ENCODE results near the gene HTRA1.

The HTRA1 gene

DNA sequence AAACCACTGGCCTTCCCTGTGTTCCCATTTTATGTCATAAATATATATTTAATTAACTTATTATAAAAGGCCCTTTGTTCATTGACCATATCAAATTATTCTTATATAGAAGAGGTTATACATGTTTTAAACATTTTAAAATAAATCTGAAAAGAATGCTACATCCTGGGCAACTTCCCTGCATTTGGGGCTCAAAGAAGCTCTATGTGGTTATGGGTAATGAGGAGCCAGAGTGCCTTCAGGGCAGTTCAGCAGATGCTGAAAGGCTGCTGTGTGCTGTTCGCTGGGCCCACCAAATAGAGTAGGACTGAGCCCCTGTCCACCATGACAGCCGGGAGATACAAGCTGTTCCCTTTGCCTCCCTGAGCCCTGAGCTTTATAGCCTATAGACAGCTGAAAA is 35.9 kb downstream of the HTRA1 start:
- Histone ChIP-seq H3K4me3 (ENCODE audit: low read length in 2 of 2) (no peak overlapping the region), H3K9ac (ENCODE audit: low read depth, low read length, poor library complexity) (no peak overlapping the region), H3K4ac (ENCODE audit: low read length) (no peak overlapping the region), H4K8ac (ENCODE audit: low read depth, low read length) (no peak overlapping the region), H3K23ac (ENCODE audit: low read depth, low read length, poor library complexity) (no peak overlapping the region), H3K18ac (ENCODE audit: low read length) (no peak overlapping the region), H3K4me2 (ENCODE audit: insufficient read depth, low read length, poor library complexity, severe bottlenecking) (no peak overlapping the region), H3K14ac (ENCODE audit: low read length) (no peak overlapping the region), H2AK5ac (ENCODE audit: low read depth, low read length) (no peak overlapping the region), H2BK120ac (ENCODE audit: low read depth, low read length) (no peak overlapping the region), H3K4me1 (ENCODE audit: control insufficient read depth in 2 of 2, insufficient read depth in 1 of 2, low read depth in 1 of 2, low read length in 2 of 2) (peaks cover 2 to 3% of the 10 kb centered on the region in 2 donors), H3K27me3 (ENCODE audit: control insufficient read depth in 3 of 3, insufficient read depth in 3 of 3, low read depth in 1 of 3, low read length in 3 of 3) (no peaks in the 10 kb centered on the region), H3K36me3 (replicated peaks in 1 of 2; ENCODE audit: control insufficient read depth in 2 of 2, insufficient read depth in 2 of 2, low read length in 2 of 2) (no peaks in the 10 kb centered on the region), H2BK12ac (ENCODE audit: low read length) (no peak overlapping the region), H2BK5ac (ENCODE audit: low read length) (no peak overlapping the region), H3K79me1 (ENCODE audit: low read depth, low read length) (no peaks in the 10 kb centered on the region), H2AFZ (ENCODE audit: low read length) (no peak overlapping the region), H3K27ac (replicated peaks; ENCODE audit: low read length) (no peak overlapping the region), H4K91ac (ENCODE audit: low read depth, low read length, poor library complexity) (no peak overlapping the region), H3K9me3 (replicated peaks in 1 of 2; ENCODE audit: control insufficient read depth in 2 of 2, insufficient read depth in 1 of 2, low read depth in 1 of 2, low read length in 2 of 2) (no peaks in the 10 kb centered on the region), H2BK15ac (ENCODE audit: low read length) (no peak overlapping the region)
- no CpG with 5 or more reads among the region's 2 CpGs for WGBS, 2 donors (ENCODE audit: extremely low coverage in 2 of 2, insufficient read length in 2 of 2, insufficient replicate concordance in 1 of 2)
- DNase-seq (ENCODE audit: low spot score), result no peak

GRCh38 chr10:122498521-122498920 is 37.2 kb downstream of the HTRA1 start:
- no peaks in the 10 kb centered on the region for H3K79me1 ChIP-seq (ENCODE audit: low read depth, low read length)
- H3K27ac ChIP-seq (replicated peaks; ENCODE audit: low read length), result no peak overlapping the region
- no peak overlapping the region for H2BK12ac ChIP-seq (ENCODE audit: low read length)
- H3K18ac ChIP-seq (ENCODE audit: low read length), result no peak overlapping the region
- no peak for DNase-seq (ENCODE audit: low spot score)
- H2AFZ ChIP-seq (ENCODE audit: low read length), result no peak overlapping the region
- no peak overlapping the region for H4K91ac ChIP-seq (ENCODE audit: low read depth, low read length, poor library complexity)
- no peak overlapping the region for H3K4me2 ChIP-seq (ENCODE audit: insufficient read depth, low read length, poor library complexity, severe bottlenecking)
- no peaks in the 10 kb centered on the region for H3K36me3 ChIP-seq (replicated peaks in 1 of 2; ENCODE audit: control insufficient read depth in 2 of 2, insufficient read depth in 2 of 2, low read length in 2 of 2)
- no peak overlapping the region for H2BK120ac ChIP-seq (ENCODE audit: low read depth, low read length)
- WGBS, 2 donors (ENCODE audit: extremely low coverage in 2 of 2, insufficient read length in 2 of 2, insufficient replicate concordance in 1 of 2), result no CpG with 5 or more reads among the region's 5 CpGs
- no peaks in the 10 kb centered on the region for H3K27me3 ChIP-seq (ENCODE audit: control insufficient read depth in 3 of 3, insufficient read depth in 3 of 3, low read depth in 1 of 3, low read length in 3 of 3)
- H4K8ac ChIP-seq (ENCODE audit: low read depth, low read length), result no peak overlapping the region
- no peak overlapping the region for H2AK5ac ChIP-seq (ENCODE audit: low read depth, low read length)
- peaks cover 0 to 2% of the 10 kb centered on the region in 2 donors for H3K4me1 ChIP-seq (ENCODE audit: control insufficient read depth in 2 of 2, insufficient read depth in 1 of 2, low read depth in 1 of 2, low read length in 2 of 2)
- no peak overlapping the region for H2BK15ac ChIP-seq (ENCODE audit: low read length)
- H3K4me3 ChIP-seq (ENCODE audit: low read length in 2 of 2), result no peak overlapping the region
- no peaks in the 10 kb centered on the region for H3K9me3 ChIP-seq (replicated peaks in 1 of 2; ENCODE audit: control insufficient read depth in 2 of 2, insufficient read depth in 1 of 2, low read depth in 1 of 2, low read length in 2 of 2)
- no peak overlapping the region for H3K9ac ChIP-seq (ENCODE audit: low read depth, low read length, poor library complexity)
- no peak overlapping the region for H3K23ac ChIP-seq (ENCODE audit: low read depth, low read length, poor library complexity)
- H3K14ac ChIP-seq (ENCODE audit: low read length), result no peak overlapping the region
- H3K4ac ChIP-seq (ENCODE audit: low read length), result no peak overlapping the region
- no peak overlapping the region for H2BK5ac ChIP-seq (ENCODE audit: low read length)

- no peak for DNase-seq (ENCODE audit: low spot score)
- WGBS, 2 donors (ENCODE audit: extremely low coverage in 2 of 2, insufficient read length in 2 of 2, insufficient replicate concordance in 1 of 2), result no CpG with 5 or more reads among the region's 8 CpGs
- H3K18ac ChIP-seq (ENCODE audit: low read length), result no peak overlapping the region
- H3K27me3 ChIP-seq (ENCODE audit: control insufficient read depth in 3 of 3, insufficient read depth in 3 of 3, low read depth in 1 of 3, low read length in 3 of 3), result no peaks in the 10 kb centered on the region
- H4K91ac ChIP-seq (ENCODE audit: low read depth, low read length, poor library complexity), result no peak overlapping the region
- H2BK120ac ChIP-seq (ENCODE audit: low read depth, low read length), result no peak overlapping the region
- no peaks in the 10 kb centered on the region for H3K36me3 ChIP-seq (replicated peaks in 1 of 2; ENCODE audit: control insufficient read depth in 2 of 2, insufficient read depth in 2 of 2, low read length in 2 of 2)
- H2BK5ac ChIP-seq (ENCODE audit: low read length), result no peak overlapping the region
- H3K4ac ChIP-seq (ENCODE audit: low read length), result no peak overlapping the region
- H3K4me2 ChIP-seq (ENCODE audit: insufficient read depth, low read length, poor library complexity, severe bottlenecking), result no peak overlapping the region
- H2BK15ac ChIP-seq (ENCODE audit: low read length), result no peak overlapping the region
- H3K9ac ChIP-seq (ENCODE audit: low read depth, low read length, poor library complexity), result no peak overlapping the region
- H2AFZ ChIP-seq (ENCODE audit: low read length), result no peak overlapping the region
- H2AK5ac ChIP-seq (ENCODE audit: low read depth, low read length), result no peak overlapping the region
- no peaks in the 10 kb centered on the region for H3K79me1 ChIP-seq (ENCODE audit: low read depth, low read length)
- H3K4me1 ChIP-seq (ENCODE audit: control insufficient read depth in 2 of 2, insufficient read depth in 1 of 2, low read depth in 1 of 2, low read length in 2 of 2), result peaks cover 0 to 2% of the 10 kb centered on the region in 2 donors
- no peak overlapping the region for H3K27ac ChIP-seq (replicated peaks; ENCODE audit: low read length)
- no peak overlapping the region for H3K14ac ChIP-seq (ENCODE audit: low read length)
- no peak overlapping the region for H2BK12ac ChIP-seq (ENCODE audit: low read length)
- H3K4me3 ChIP-seq (ENCODE audit: low read length in 2 of 2), result no peak overlapping the region
- H3K9me3 ChIP-seq (replicated peaks in 1 of 2; ENCODE audit: control insufficient read depth in 2 of 2, insufficient read depth in 1 of 2, low read depth in 1 of 2, low read length in 2 of 2), result no peaks in the 10 kb centered on the region
- H4K8ac ChIP-seq (ENCODE audit: low read depth, low read length), result no peak overlapping the region
- H3K23ac ChIP-seq (ENCODE audit: low read depth, low read length, poor library complexity), result no peak overlapping the region
Observed at GRCh38 chr10:122499012-122499411, 37.7 kb downstream of the HTRA1 start.

GRCh38 chr10:122499491-122499941 is 38.2 kb downstream of the HTRA1 start:
- Histone ChIP-seq H3K36me3 (replicated peaks in 1 of 2; ENCODE audit: control insufficient read depth in 2 of 2, insufficient read depth in 2 of 2, low read length in 2 of 2) (no peaks in the 10 kb centered on the region), H4K91ac (ENCODE audit: low read depth, low read length, poor library complexity) (no peak overlapping the region), H3K14ac (ENCODE audit: low read length) (no peak overlapping the region), H3K9me3 (replicated peaks in 1 of 2; ENCODE audit: control insufficient read depth in 2 of 2, insufficient read depth in 1 of 2, low read depth in 1 of 2, low read length in 2 of 2) (no peaks in the 10 kb centered on the region), H3K23ac (ENCODE audit: low read depth, low read length, poor library complexity) (no peak overlapping the region), H2BK120ac (ENCODE audit: low read depth, low read length) (no peak overlapping the region), H3K27ac (replicated peaks; ENCODE audit: low read length) (no peak overlapping the region), H3K27me3 (ENCODE audit: control insufficient read depth in 3 of 3, insufficient read depth in 3 of 3, low read depth in 1 of 3, low read length in 3 of 3) (no peaks in the 10 kb centered on the region), H3K18ac (ENCODE audit: low read length) (no peak overlapping the region), H2BK12ac (ENCODE audit: low read length) (no peak overlapping the region), H3K4me2 (ENCODE audit: insufficient read depth, low read length, poor library complexity, severe bottlenecking) (no peak overlapping the region), H4K8ac (ENCODE audit: low read depth, low read length) (no peak overlapping the region), H2BK15ac (ENCODE audit: low read length) (no peak overlapping the region), H2AFZ (ENCODE audit: low read length) (no peak overlapping the region), H2AK5ac (ENCODE audit: low read depth, low read length) (no peak overlapping the region), H3K9ac (ENCODE audit: low read depth, low read length, poor library complexity) (no peak overlapping the region), H3K4ac (ENCODE audit: low read length) (no peak overlapping the region), H2BK5ac (ENCODE audit: low read length) (no peak overlapping the region), H3K4me3 (ENCODE audit: low read length in 2 of 2) (no peak overlapping the region), H3K79me1 (ENCODE audit: low read depth, low read length) (no peaks in the 10 kb centered on the region), H3K4me1 (ENCODE audit: control insufficient read depth in 2 of 2, insufficient read depth in 1 of 2, low read depth in 1 of 2, low read length in 2 of 2) (peaks cover 0 to 2% of the 10 kb centered on the region in 2 donors)
- WGBS, 2 donors (ENCODE audit: extremely low coverage in 2 of 2, insufficient read length in 2 of 2, insufficient replicate concordance in 1 of 2), result no CpG with 5 or more reads among the region's 5 CpGs
- DNase-seq (ENCODE audit: low spot score), result no peak
